Left renal cortex interstitium (tissue), 4 donors: ENCODE data around the gene COX18. TPM values are rescaled to one million over a fixed set of nuclear protein-coding genes. Genes with fewer than 3 reads are reported as not detected.

Source experiments
- polyA plus RNA-seq, 4 donors: library from polyadenylated mRNA; unstranded; fragments of 120-200 nt; gene quantifications; one replicate each; pipeline ENCODE4 v1.2.1, GENCODE V29; 2013; ENCODE audit not compliant: insufficient read length in 4 of 4

COX18 gene
- polyA plus RNA-seq, 4 donors, result 15.9 to 21.0 (median 17.5) TPM

Other genes starting within 250 kb of the COX18 start
- 10 to 100 TPM; 56.0 to 82.0 (median 78.5) TPM for gene ANKRD17, start 189.1 kb upstream of the COX18 start, polyA plus RNA-seq